ENCODE measurements around the gene PCBP3. TPM values are rescaled to one million over a fixed set of nuclear protein-coding genes. Genes with fewer than 3 reads are reported as not detected.

Gene PCBP3
- total and polyA plus RNA-seq, 2 of the 13 experiments (the other 11 are each of a cell fraction or from before 2014, with no cell fraction given): not detected

- no peaks in the 10 kb centered on the region for H3K79me2 ChIP-seq (ENCODE audit: insufficient read depth, low read length)
- ATAC-seq (no peak), DNase-seq (ENCODE audit: low spot score) (no peak), FAIRE-seq (no peak)
- no peaks in the 10 kb centered on the region for H4K20me1 ChIP-seq (ENCODE audit: insufficient read depth, low read length)
- no peak overlapping the region for H3K4me3 ChIP-seq (replicated peaks in 1 of 3; ENCODE audit: insufficient read depth in 1 of 3, low read depth in 2 of 3, low read length in 3 of 3)
- H3K9ac ChIP-seq (ENCODE audit: insufficient read depth, low read depth, low read length): no peak overlapping the region
- H3K4me1 ChIP-seq (ENCODE audit: insufficient read depth, low read length): no peaks in the 10 kb centered on the region
- no TSS peak for BruUV-seq (replicated peaks)
- H3K27me3 ChIP-seq (ENCODE audit: control insufficient read depth in 1 of 2, insufficient read depth in 2 of 2, low read length in 2 of 2): peaks cover 4 to 8% of the 10 kb centered on the region in 2 experiments
- peaks cover 7% of the 10 kb centered on the region; the same call in 1 of the 2 replicates for H3K9me3 ChIP-seq (ENCODE audit: low read length)
- H2AFZ ChIP-seq (ENCODE audit: low read length): no peak overlapping the region
- CTCF ChIA-PET (ENCODE audit: low intra/inter-chr PET ratio, low total read pairs): no interaction called here
- POLR2A ChIA-PET: no interaction called here
- no peak overlapping the region for H3K4me2 ChIP-seq (ENCODE audit: low read depth, low read length)
- in situ Hi-C loops (cut with HindIII; ENCODE audit: extremely low pct_ligation_motif_present, low pct_unique_long_range_greater_than_20kb): no loop called here
- intact Hi-C loops (cut with micrococcal nuclease; ENCODE audit: unreplicated experiment): no loop called here
- H3K27ac ChIP-seq (ENCODE audit: extremely low read length, insufficient read depth, low read length): no peak overlapping the region
- H3K36me3 ChIP-seq (replicated peaks in 1 of 2; ENCODE audit: control insufficient read depth in 1 of 2, insufficient read depth in 2 of 2, low read length in 2 of 2): no peaks in the 10 kb centered on the region
- TF ChIP-seq ZNF12 (CRISPR knock-in tag; IDR thresholded peaks at IDR 0.05) (no peak), ZNF660 (CRISPR knock-in tag; IDR thresholded peaks at IDR 0.05; ENCODE audit: borderline replicate concordance, low read depth) (no peak), PRDM4 (CRISPR knock-in tag; IDR thresholded peaks at IDR 0.05; ENCODE audit: borderline replicate concordance) (no peak), HCFC1 (IDR thresholded peaks at IDR 0.05; ENCODE audit: low read depth, low read length) (no peak), KDM5A (IDR thresholded peaks at IDR 0.05; ENCODE audit: borderline replicate concordance, low read length) (no peak), ZNF484 (CRISPR knock-in tag; IDR thresholded peaks at IDR 0.05; ENCODE audit: borderline replicate concordance, low read depth) (no peak), ZBTB10 (CRISPR knock-in tag; IDR thresholded peaks at IDR 0.05; ENCODE audit: borderline replicate concordance) (no peak), RERE (CRISPR knock-in tag; IDR thresholded peaks at IDR 0.05; ENCODE audit: low read depth) (no peak), SMAD9 (CRISPR knock-in tag; IDR thresholded peaks at IDR 0.05) (no peak), POLR2AphosphoS5 (IDR thresholded peaks at IDR 0.05; ENCODE audit: low read depth, low read length) (no peak), FOSL1 (CRISPR knock-in tag; IDR thresholded peaks at IDR 0.05; ENCODE audit: borderline replicate concordance) (no peak), PAX8 (CRISPR knock-in tag; IDR thresholded peaks at IDR 0.05; ENCODE audit: borderline replicate concordance) (no peak), TEF (CRISPR knock-in tag; IDR thresholded peaks at IDR 0.05) (no peak)
Observed at GRCh38 chr21:45603481-45603880, 40.0 kb upstream of the PCBP3 start.

All from HepG2 (cell line).